HEK293 (cell line): ENCODE measurements around the gene KCTD19.

Experiments
- GLI2 ChIP-seq: fragments of 450-650 bp; formaldehyde crosslinking; IDR thresholded peaks from 2 replicates; pipeline ENCODE4; 2017; ENCODE audit warnings: missing biosample characterization, missing genetic modification characterization, low read depth, borderline replicate concordance
- ZNF146 ChIP-seq: fragments of 450-650 bp; formaldehyde crosslinking; IDR thresholded peaks from 2 replicates; pipeline ENCODE4 v1.5.1; 2016; ENCODE audit warnings: missing biosample characterization, missing genetic modification characterization
- ZNF302 ChIP-seq: fragments of 450-650 bp; formaldehyde crosslinking; IDR thresholded peaks from 2 replicates; pipeline ENCODE4 v1.5.1; 2016; ENCODE audit warnings: missing biosample characterization, missing genetic modification characterization, low read depth
- ZNF416 ChIP-seq: fragments of 450-650 bp; formaldehyde crosslinking; IDR thresholded peaks from 2 replicates; pipeline ENCODE4 v1.5.1; 2016; ENCODE audit warnings: missing biosample characterization, missing genetic modification characterization
- ZNF423 ChIP-seq: fragments of 450-650 bp; formaldehyde crosslinking; IDR thresholded peaks from 2 replicates; pipeline ENCODE4 v1.5.1; 2016; ENCODE audit warnings: missing biosample characterization, missing genetic modification characterization

DNA sequence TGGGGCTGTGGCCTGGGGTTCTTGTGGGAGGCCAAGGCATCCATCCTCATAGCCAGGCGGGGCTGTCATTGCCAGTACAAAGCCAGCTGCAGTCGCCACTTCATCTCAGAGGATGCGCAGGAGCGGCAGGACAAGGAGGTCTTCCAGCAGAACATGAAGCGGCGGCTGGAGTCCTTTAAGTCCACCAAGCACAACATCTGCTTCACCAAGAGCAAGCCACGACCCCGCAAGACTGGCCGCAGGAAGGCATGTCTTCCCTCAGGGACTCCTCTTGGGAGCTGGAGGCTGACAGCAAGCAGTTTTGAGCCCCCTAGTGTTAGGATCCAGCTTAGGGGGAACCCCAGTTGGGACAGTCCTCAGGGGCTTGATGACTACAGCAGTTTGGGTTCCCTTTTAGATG is 62.3 kb downstream of the KCTD19 start:
- TF ChIP-seq GLI2 (tag by site-specific recombination) (no peak), ZNF423 (tag by site-specific recombination) (no peak), ZNF302 (no peak), ZNF146 (no peak), ZNF416 (tag by site-specific recombination) (no peak)
